WTC11 (cell line): ENCODE measurements around the gene NEDD9.

ENCODE experiments used
- ATF1 ChIP-seq: sonication (generic); formaldehyde crosslinking; IDR thresholded peaks from 2 replicates; pipeline ENCODE4 v1.8.1; 2023; ENCODE audit warnings: mild to moderate bottlenecking, moderate library complexity, missing genetic modification reagents
- ATF3 ChIP-seq: sonication (generic); formaldehyde crosslinking; conservative IDR thresholded peaks from 2 replicates; pipeline ENCODE4 v1.8.1; 2022; ENCODE audit warnings: mild to moderate bottlenecking, missing genetic modification reagents
- CTCF ChIP-seq: fragments of 200-600 bp; IDR thresholded peaks from 2 replicates; pipeline ENCODE4 v1.8.0; 2022; ENCODE audit warnings: antibody characterized with exemption
- ELF4 ChIP-seq: sonication (generic); formaldehyde crosslinking; IDR thresholded peaks from 2 replicates; pipeline ENCODE4 v1.8.1; 2022; ENCODE audit warnings: low read depth, mild to moderate bottlenecking, moderate library complexity, missing genetic modification reagents
- FOXK1 ChIP-seq: sonication (generic); formaldehyde crosslinking; IDR thresholded peaks from 2 replicates; pipeline ENCODE4 v1.8.0; 2022; ENCODE audit warnings: mild to moderate bottlenecking, moderate library complexity, missing genetic modification reagents
- FOXP1 ChIP-seq: sonication (generic); formaldehyde crosslinking; IDR thresholded peaks from 2 replicates; pipeline ENCODE4 v1.8.0; 2022; ENCODE audit warnings: missing genetic modification reagents, mild to moderate bottlenecking, moderate library complexity, borderline replicate concordance
- MLX ChIP-seq: sonication (generic); formaldehyde crosslinking; IDR thresholded peaks from 2 replicates; pipeline ENCODE4 v1.8.1; 2023; ENCODE audit warnings: mild to moderate bottlenecking, missing genetic modification reagents, moderate library complexity
- PRRX2 ChIP-seq: fragments of 250-450 bp; sonication (Bioruptor Pico); IDR thresholded peaks from 2 replicates; pipeline ENCODE4 v1.8.0; 2021; ENCODE audit warnings: mild to moderate bottlenecking
- RELA ChIP-seq: sonication (generic); formaldehyde crosslinking; IDR thresholded peaks from 2 replicates; pipeline ENCODE4 v1.8.1; 2022; ENCODE audit warnings: missing genetic modification reagents, mild to moderate bottlenecking, borderline replicate concordance
- SP1 ChIP-seq: sonication (generic); formaldehyde crosslinking; conservative IDR thresholded peaks from 2 replicates; pipeline ENCODE4 v1.8.1; 2022; ENCODE audit warnings: missing genetic modification reagents
- TP53 ChIP-seq: sonication (generic); formaldehyde crosslinking; IDR thresholded peaks from 2 replicates; pipeline ENCODE4 v1.8.1; 2023; ENCODE audit warnings: mild to moderate bottlenecking, missing genetic modification reagents
- USF2 ChIP-seq: sonication (generic); formaldehyde crosslinking; IDR thresholded peaks from 2 replicates; pipeline ENCODE4 v1.8.1; 2023; ENCODE audit warnings: mild to moderate bottlenecking, missing genetic modification reagents, moderate library complexity
- ZNF281 ChIP-seq: sonication (generic); formaldehyde crosslinking; IDR thresholded peaks from 2 replicates; pipeline ENCODE4 v1.8.0; 2023; ENCODE audit warnings: mild to moderate bottlenecking, missing genetic modification reagents

- TF ChIP-seq ELF4 = no peak
- TF ChIP-seq MLX = no peak
- TF ChIP-seq CTCF = no peak
- no peak for TF ChIP-seq TP53 (CRISPR knock-in tag)
- TF ChIP-seq ATF1 (CRISPR knock-in tag) = no peak
- TF ChIP-seq USF2 (CRISPR knock-in tag) = no peak
- TF ChIP-seq RELA = no peak
- no peak for TF ChIP-seq ZNF281 (CRISPR knock-in tag)
- no peak for TF ChIP-seq FOXK1
- TF ChIP-seq ATF3 (CRISPR knock-in tag) = no peak
- no peak for TF ChIP-seq FOXP1 (CRISPR knock-in tag)
- TF ChIP-seq SP1 (CRISPR knock-in tag) = no peak
- TF ChIP-seq PRRX2 (CRISPR knock-in tag) = no peak
Observed at GRCh38 chr6:11164717-11165646, 67.5 kb downstream of the NEDD9 start.
